Measurements from ENCODE around the gene NPHP4.

The NPHP4 gene

GRCh38 chr1:6035719-6036118 lies 43.5 kb upstream of the NPHP4 start:
- no peak overlapping the region for H3K27ac ChIP-seq (ENCODE audit: low read length)

GRCh38 chr1:6035303-6035702 lies 43.1 kb upstream of the NPHP4 start:
- Histone ChIP-seq H3K9me2 (replicated peaks; ENCODE audit: insufficient read depth, low read length) (no peaks in the 10 kb centered on the region), H3F3A (ENCODE audit: insufficient read depth, low read length) (no peaks in the 10 kb centered on the region), H3K79me2 (ENCODE audit: low read length) (peaks cover 87% of the 10 kb centered on the region)

More at GRCh38 chr1:6035719-6036118, 43.5 kb upstream of the NPHP4 start:
- DNase-seq: no peak
- H2AFZ ChIP-seq (ENCODE audit: low read length): no peak overlapping the region
- H3K4me1 ChIP-seq (ENCODE audit: low read length): no peaks in the 10 kb centered on the region
- peaks cover 83% of the 10 kb centered on the region for H3K79me2 ChIP-seq (ENCODE audit: low read length)
- H3F3A ChIP-seq (ENCODE audit: insufficient read depth, low read length): no peaks in the 10 kb centered on the region
- no peaks in the 10 kb centered on the region for H3K9me3 ChIP-seq (replicated peaks; ENCODE audit: insufficient read depth, low read length)
- TF ChIP-seq EZH2 (optimal IDR thresholded peaks at IDR 0.05; ENCODE audit: low read depth, low read length) (no peak), CTCF (IDR thresholded peaks at IDR 0.05; ENCODE audit: low read length) (no peak), EZH2phosphoT487 (IDR thresholded peaks at IDR 0.05; ENCODE audit: low read length) (no peak)
- H3K9me2 ChIP-seq (replicated peaks; ENCODE audit: insufficient read depth, low read length): no peaks in the 10 kb centered on the region
- H4K20me1 ChIP-seq (ENCODE audit: insufficient read depth, low read length): peaks cover 13% of the 10 kb centered on the region
- no peak overlapping the region for H3K4me3 ChIP-seq (ENCODE audit: low read length)
- H3K27me3 ChIP-seq (replicated peaks; ENCODE audit: insufficient read depth, low read length): no peaks in the 10 kb centered on the region
- no peak overlapping the region for H3K4me2 ChIP-seq (ENCODE audit: low read depth, low read length)
- H3K36me3 ChIP-seq (replicated peaks; ENCODE audit: insufficient read depth, low read length): no peaks in the 10 kb centered on the region
- H3K9ac ChIP-seq (ENCODE audit: low read length): no peak overlapping the region

DNA sequence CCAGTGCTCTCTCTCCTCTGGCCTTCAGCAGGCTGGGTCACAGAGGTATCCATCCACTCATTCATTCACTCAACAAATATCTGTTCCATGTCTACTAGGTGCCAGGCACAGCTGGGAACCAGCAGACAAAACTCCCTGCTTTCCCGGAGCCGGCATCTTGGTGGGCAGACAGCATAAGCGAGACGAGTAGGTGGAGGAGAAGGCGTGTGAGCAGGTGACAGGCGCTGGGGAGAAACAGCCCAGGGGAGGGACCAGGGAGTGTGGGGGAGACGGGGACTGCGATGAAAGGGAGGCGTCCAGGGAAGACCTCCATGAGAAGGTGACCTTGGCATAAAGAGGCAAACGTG lies 42.5 kb upstream of the NPHP4 start:
- Histone ChIP-seq H3K9me3 (replicated peaks; ENCODE audit: insufficient read depth, low read length) (no peaks in the 10 kb centered on the region), H3K79me2 (ENCODE audit: low read length) (peaks cover 88% of the 10 kb centered on the region), H4K20me1 (ENCODE audit: insufficient read depth, low read length) (peaks cover 13% of the 10 kb centered on the region), H3K4me2 (ENCODE audit: low read depth, low read length) (no peak overlapping the region), H3K4me3 (ENCODE audit: low read length) (no peak overlapping the region), H3K27me3 (replicated peaks; ENCODE audit: insufficient read depth, low read length) (no peaks in the 10 kb centered on the region), H3K9me2 (replicated peaks; ENCODE audit: insufficient read depth, low read length) (no peaks in the 10 kb centered on the region), H3F3A (ENCODE audit: insufficient read depth, low read length) (no peaks in the 10 kb centered on the region), H3K9ac (ENCODE audit: low read length) (no peak overlapping the region), H3K4me1 (ENCODE audit: low read length) (no peaks in the 10 kb centered on the region), H3K36me3 (replicated peaks; ENCODE audit: insufficient read depth, low read length) (0 out of 2 replicates have a peak, but pooled peaks cover 5% of the 10 kb centered on the region), H2AFZ (ENCODE audit: low read length) (no peak overlapping the region), H3K27ac (ENCODE audit: low read length) (no peak overlapping the region)
- DNase-seq: no peak
- 0 out of 2 replicates have a peak, but pooled peaks have one; percentile 3 for TF ChIP-seq CTCF (IDR thresholded peaks at IDR 0.05; ENCODE audit: low read length)
- no peak for TF ChIP-seq EZH2phosphoT487 (IDR thresholded peaks at IDR 0.05; ENCODE audit: low read length)
- TF ChIP-seq EZH2 (optimal IDR thresholded peaks at IDR 0.05; ENCODE audit: low read depth, low read length): no peak

More at GRCh38 chr1:6035303-6035702, 43.1 kb upstream of the NPHP4 start:
- 0 out of 2 replicates have a peak, but pooled peaks cover 4% of the 10 kb centered on the region for H3K36me3 ChIP-seq (replicated peaks; ENCODE audit: insufficient read depth, low read length)
- H3K27ac ChIP-seq (ENCODE audit: low read length): no peak overlapping the region
- no peak overlapping the region for H3K4me2 ChIP-seq (ENCODE audit: low read depth, low read length)
- no peak overlapping the region for H3K4me3 ChIP-seq (ENCODE audit: low read length)
- no peaks in the 10 kb centered on the region for H3K4me1 ChIP-seq (ENCODE audit: low read length)
- no peak for TF ChIP-seq CTCF (IDR thresholded peaks at IDR 0.05; ENCODE audit: low read length)
- no peak overlapping the region for H2AFZ ChIP-seq (ENCODE audit: low read length)
- no peaks in the 10 kb centered on the region for H3K9me3 ChIP-seq (replicated peaks; ENCODE audit: insufficient read depth, low read length)
- H3K27me3 ChIP-seq (replicated peaks; ENCODE audit: insufficient read depth, low read length): no peaks in the 10 kb centered on the region
- DNase-seq: no peak
- H3K9ac ChIP-seq (ENCODE audit: low read length): no peak overlapping the region
- H4K20me1 ChIP-seq (ENCODE audit: insufficient read depth, low read length): peaks cover 13% of the 10 kb centered on the region

All from MM.1S (cell line).